Activated T-helper 1 cell treated with anti-CD3 and anti-CD28 coated beads, Interleukin-2, amount 50 U/mL, for 16 hours (primary cell): ENCODE measurements around the gene TEAD4.
"Not testable (repeated sequence)": the region's sequence is repeated elsewhere in the genome, so short reads cannot be mapped to it uniquely, and the experiment has no call there.

Source experiments
- DNase-seq, 2 donors: peaks; one replicate each; pipeline ENCODE4 v3.0.0-alpha.2; 2020; ENCODE audit warnings: low read depth in 1 of 2, low spot score in 1 of 2

Gene TEAD4

GRCh38 chr12:3045989-3046388 is 86.8 kb downstream of the TEAD4 start:
- no peak for DNase-seq

DNA sequence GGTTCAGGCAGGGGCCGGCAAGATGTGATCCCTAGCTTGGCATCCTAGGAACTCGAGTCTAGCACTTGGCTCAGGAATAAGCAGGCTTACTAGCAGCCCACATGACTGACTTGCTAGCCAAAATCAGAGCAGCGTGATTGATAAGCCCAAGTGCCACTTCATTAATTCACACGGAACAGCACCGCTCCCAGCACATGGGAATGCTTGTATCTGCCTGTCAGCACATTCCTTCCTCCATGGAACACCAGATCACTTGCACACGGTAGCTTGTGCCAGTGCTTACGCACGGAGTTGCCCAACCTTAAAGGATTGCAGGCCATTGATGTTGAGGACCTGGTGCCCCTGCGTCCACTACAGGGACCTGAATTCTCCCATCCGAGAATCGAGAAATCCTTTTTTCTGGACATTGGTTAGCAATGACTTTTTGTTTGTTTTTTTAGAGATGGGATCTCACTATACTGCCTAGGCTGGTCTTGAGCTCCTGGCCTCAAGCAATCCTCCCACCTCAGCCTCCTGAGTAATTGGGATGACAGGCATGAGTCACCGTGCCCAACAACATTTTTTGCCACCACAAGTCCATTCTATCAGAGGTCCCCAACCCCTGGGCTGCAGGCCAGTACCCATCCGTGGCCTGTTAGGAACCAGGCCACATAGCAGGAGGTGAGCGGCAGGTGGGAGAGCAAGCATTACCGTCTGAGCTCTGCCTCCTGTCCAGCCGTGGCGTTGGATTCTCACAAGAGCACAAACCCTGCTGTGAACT is 87.4 kb downstream of the TEAD4 start:
- no peak for DNase-seq

- no peak for DNase-seq
These were observed 88.8 kb downstream of the TEAD4 start for GRCh38 chr12:3047961-3048360.

- DNase-seq: no peak
These were observed 89.3 kb downstream of the TEAD4 start for GRCh38 chr12:3048540-3048939.

DNA sequence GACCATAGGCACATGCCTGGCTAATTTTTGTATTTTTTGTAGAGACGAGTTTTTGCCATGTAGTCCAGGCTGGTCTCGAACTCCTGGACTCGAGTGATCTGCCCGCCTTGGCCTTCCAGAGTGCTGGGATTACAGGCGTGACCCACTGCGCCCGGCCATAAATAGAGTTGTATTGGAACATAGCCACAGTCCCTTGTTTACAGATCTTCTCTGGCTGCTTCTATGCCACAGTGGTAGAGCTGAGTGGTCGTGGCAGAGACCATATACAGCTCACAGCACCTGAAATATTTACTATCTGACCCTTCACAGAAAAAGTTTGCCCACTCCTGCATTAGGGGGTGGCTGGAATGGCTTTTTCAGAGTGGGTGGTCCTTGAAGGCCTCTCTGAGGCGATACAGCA is 90.0 kb downstream of the TEAD4 start:
- no peak for DNase-seq

DNA sequence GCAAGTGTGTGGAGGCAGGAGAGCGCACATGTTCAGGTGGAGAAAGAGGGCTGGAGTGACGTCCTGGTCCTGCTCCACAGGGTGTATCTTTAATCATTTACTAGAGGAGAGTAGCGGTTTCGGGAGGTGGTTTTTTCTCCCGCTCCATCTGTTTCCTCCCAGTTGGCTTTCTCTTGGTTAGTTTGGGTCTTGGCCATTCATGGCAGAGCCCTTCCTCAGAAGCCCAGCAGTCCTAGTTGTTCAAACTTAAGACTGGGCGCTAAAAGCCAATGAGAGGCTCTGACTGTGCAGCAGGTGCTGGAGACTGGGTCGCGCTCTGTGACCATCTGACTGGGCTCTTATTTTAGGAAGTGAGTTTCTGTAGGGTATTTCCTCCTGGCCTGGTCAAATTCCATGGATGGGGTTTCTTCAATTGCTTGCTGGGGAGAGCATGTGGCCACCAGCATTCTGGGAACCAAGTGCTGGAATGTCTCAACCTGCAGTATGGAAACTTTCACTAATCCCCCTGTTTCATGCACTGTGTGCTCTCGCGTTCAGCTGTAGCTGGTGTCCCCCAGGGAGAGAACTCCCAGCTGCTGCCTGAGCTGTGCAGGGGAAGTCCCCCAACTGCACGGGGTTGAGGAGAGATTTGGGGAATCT is 90.5 kb downstream of the TEAD4 start:
- DNase-seq: no peak

DNA sequence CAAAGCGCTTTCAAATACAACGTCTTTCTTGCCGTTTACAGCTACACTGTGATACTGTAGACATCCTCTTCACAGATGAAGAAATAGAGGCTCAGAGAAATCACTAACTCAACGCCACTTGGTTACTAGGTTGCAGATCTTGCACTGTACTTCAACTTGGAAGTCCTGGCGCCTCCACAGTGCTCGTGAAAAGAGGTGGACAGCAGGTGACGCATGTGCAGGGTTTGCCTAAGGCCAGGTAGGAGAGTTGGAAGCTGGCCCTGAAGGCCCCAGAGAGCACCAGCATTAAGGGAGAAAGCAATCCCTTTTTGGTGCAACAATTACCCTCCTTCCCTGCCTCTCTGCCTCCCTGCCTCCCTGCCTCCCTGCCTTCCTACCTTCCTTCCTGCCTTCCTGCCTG is 95.2 kb downstream of the TEAD4 start:
- DNase-seq: no peak

DNA sequence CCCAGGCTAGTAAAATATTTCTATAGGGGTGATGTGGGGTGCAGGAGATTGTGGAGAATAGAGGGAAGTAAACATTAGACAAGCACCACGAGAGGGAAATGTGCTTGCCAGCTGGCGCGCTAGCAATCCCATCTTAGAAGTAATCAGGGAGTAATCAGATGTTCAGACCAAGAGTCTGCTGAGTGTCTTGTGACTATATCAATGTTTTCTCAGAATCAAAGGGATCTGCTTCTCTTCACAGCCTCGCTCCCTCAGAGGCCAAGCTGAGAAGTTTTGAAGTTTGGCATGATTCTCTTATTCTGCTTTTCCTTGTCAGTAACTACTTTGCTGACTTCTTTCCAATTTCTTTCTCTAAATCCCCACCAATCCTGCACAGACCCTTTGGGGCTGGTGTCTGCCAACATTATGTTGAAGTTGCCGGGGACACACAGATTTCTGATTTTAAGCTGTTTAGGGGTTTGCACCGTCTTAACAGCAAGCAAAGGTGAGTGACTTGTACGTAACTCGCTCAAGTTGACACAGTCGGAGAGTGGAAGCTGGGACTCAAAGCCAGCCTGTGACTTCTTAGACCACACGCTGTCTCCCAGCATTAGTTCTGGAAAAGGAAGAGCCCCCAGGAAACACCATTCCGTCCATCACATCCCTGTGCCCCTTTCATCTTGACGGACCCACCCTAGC is 96.0 kb downstream of the TEAD4 start:
- no peak for DNase-seq

GRCh38 chr12:3055704-3056467 is 96.7 kb downstream of the TEAD4 start:
- no peak for DNase-seq

DNA sequence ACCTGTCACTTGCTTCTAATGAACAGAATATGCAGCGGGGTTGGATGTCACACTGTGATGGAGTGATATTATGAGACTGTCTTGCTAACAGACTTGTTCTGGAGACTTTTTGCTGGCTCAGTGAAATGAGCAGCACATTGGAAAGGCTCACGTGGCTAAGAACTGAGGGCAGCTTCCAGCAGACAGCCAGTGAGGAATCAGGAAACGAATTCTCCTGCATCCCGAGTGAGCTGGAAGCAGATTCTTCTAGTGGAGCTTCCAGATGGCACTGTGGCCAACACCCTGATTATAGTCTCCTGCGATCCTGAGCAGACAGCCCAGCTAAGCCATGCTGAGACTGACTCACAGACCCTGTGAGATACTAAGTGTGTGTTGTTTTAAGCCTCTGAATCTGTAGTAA is 101.9 kb downstream of the TEAD4 start:
- DNase-seq: no peak

- DNase-seq: no peak
These were observed 102.5 kb downstream of the TEAD4 start for GRCh38 chr12:3061501-3062215.

DNA sequence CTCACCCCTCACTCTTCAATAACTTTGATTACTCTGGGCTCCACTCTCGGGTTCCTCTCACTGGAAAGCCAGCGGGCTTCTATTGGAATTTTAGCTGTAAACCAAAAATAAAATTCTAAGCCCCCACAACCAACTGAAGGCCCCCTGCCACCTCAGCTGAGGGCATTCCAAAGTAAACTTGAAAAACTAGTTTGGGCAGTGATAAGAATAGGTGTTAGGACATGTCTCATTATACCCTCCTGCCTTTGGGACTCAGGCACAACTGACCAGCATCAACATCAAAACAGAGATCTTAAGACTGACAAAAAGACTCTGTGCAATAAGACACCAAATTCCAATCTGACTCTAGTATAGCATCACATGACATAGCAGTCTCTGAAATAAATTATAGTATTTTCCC is 106.1 kb downstream of the TEAD4 start:
- DNase-seq: no peak

DNA sequence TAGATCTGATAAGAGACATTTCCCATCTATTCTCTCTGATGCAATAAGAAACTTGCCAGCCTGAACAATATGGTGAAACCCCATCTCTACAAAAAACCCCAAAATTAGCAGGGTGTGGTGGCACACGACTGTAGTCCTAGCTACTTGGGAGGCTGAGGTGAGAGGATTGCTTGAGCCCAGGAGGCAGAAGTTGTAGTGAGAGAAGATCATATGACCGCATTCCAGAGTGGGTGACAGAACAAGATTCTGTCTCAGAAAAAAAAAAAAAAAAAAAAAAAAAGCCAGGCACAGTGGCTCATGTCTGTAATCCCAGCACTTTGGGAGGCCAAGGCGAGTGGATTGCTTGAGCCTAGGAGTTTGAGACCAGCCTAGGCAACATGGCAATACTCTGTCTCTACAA is 106.6 kb downstream of the TEAD4 start:
- not testable (repeated sequence) for DNase-seq

GRCh38 chr12:3069714-3070113 is 110.5 kb downstream of the TEAD4 start:
- no peak for DNase-seq

DNA sequence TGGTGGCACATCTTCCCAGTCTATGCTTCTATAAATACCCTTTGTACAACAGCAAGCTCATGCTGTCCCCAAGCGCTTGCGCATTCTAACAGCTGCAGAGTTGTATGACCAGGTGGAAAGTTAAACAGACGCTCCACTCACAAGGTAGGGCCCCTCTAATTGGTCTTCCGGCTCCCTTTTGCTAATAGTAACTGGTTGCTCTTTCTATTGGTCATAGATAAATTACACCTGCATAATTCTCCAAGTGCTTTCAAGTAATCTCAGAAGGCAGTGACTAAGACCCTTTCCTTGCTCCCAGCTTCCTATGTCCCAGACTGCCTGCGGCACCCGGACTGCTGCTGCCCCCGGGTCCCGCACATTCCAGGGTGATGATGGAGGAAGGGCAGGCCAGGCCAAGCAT is 111.9 kb downstream of the TEAD4 start:
- DNase-seq: no peak

- DNase-seq: no peak
These were observed 112.5 kb downstream of the TEAD4 start for GRCh38 chr12:3071710-3072109.

DNA sequence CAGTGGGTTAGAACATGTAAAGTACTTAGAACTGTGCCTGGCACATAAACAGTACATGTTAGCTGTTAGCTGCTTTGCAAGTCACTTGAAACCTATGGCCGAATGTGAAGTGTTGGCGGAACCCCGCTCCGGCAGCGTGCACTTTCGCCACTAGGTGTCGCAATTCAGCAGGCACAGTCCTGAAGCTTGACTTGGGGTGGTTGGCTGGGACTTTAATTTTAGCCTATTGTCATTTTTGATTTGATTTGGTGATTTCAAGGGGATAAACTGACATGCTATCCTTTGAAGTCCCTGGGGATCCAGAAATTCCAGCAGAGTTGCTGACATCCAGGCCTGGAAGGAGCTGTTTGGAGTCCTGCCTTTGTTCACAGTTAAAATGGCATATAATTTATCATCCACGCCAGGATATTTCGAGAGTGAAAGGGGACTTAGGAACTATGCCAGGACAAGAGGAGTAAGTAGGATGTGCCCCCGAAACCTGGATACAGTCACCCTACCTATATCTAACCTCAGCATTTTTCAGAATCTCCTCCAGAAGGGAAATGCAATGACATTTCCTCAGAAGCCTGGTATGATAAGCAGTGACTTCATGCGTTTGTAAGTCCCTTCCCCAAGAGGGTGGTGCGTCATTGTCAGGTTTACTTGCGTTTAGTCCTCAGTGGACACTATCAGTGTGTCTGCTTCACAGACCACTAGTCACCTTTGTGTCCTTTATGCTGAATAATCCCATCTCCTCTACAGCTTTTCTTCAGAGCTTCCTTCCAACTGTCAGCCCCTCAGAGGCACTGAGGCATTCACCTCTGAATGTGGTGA is 114.4 kb downstream of the TEAD4 start:
- DNase-seq: peak; percentile 74 to 81

DNA sequence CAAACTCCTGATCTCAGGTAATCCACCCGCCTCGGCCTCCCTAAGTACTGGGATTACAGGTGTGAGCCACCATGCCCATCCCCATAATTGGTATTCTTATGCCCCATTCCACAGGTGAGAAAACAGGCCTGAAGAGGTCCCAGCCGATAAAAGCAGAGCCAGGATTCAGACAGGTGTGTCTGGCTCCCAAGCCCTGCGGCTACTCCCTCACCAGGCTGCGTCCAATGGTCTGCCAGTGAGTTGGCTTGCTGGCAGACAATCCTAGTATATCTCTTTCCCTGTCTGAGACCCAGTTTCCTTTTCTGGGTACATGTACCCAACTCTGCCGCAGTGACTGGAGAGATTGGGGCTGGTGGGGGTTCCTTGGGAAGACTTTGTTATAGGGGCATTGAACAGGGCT is 116.1 kb downstream of the TEAD4 start:
- DNase-seq: no peak

DNA sequence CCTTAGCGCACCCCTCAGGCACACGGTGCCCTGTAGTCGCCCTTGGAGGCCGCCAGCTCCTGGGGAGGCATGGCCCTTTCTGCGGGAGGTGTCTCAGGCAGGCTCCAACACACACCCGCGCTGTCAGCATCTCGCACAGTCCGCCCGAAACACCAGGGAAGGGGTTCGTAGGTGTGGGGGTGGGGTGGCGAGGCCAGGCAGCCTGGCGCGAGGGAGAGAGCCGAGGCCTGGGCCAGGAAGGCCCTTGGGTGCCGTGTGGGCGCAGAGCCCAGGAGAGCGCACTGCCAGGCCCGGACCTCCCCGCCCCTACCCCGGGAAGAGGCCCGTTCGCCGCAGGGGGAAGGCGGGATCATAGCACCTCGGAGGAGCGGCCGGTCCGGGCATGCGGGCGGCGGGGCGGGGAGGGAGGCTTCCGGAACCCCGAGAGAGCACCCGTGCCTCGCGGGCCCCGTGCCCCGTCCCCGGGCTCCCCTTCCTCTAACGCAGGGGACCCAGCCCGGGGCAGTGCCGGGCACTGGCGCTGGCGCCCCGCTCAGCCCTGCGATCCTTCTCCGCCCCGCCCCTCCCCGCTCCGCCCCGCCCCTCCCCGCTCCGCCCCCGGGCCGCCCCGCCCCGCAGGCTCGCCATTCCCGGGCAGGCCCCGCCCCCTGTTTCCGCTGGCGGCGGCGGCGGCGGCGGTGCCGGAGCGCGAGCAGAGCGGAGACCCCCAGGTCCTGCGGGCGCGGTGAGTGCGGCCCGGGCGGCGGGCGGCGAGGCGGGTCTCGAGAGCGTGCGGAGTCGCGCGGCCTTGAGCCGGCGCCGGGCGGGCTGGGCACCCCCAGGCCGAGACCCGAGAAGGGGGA is 117.8 kb downstream of the TEAD4 start, which contains the start of gene TSPAN9:
TSPAN9 (plus strand) TSS at position 650 of the 842 bp plus-strand sequence. CDS start 123,815 bp downstream, outside the sequence.
- peak; percentile 48 to 56 for DNase-seq
